GM13976 (cell line): ENCODE results near the gene SLC34A3.

ENCODE experiments used
- DNase-seq: peaks from one replicate; pipeline ENCODE4 v3.0.0; 2012; ENCODE audit warnings: low spot score
- CTCF ChIP-seq: IDR thresholded peaks from 2 replicates; pipeline ENCODE4 v1.5.1; 2012; ENCODE audit warnings: borderline replicate concordance, mild to moderate bottlenecking; ENCODE audit not compliant: insufficient read depth; ENCODE audit errors: extremely low read depth, missing control alignments, control extremely low read depth
- in situ Hi-C: fragments of 300-500 bp; cut with MboI; formaldehyde crosslinking; loops from one replicate; pipeline ENCODE4 v1.12.0; 2022; ENCODE audit warnings: low sequenced_read_pairs, mixed read lengths, inconsistent platforms; ENCODE audit not compliant: unreplicated experiment

Gene SLC34A3

GRCh38 chr9:137265496-137266161, 34.9 kb downstream of the SLC34A3 start:
- no peak for TF ChIP-seq CTCF
- no peak for DNase-seq
- in situ Hi-C loops, result no loop called here

- no peak for DNase-seq
- in situ Hi-C loops, result no loop called here
- no peak for TF ChIP-seq CTCF
Measured at GRCh38 chr9:137266162-137266527, 35.4 kb downstream of the SLC34A3 start.

GRCh38 chr9:137266585-137267453, 36.1 kb downstream of the SLC34A3 start:
- DNase-seq, result no peak
- in situ Hi-C loops, result no loop called here
- TF ChIP-seq CTCF, result no peak

GRCh38 chr9:137267933-137268355, 37.2 kb downstream of the SLC34A3 start:
- in situ Hi-C loops, result no loop called here
- DNase-seq, result no peak
- TF ChIP-seq CTCF, result no peak

GRCh38 chr9:137268538-137269201, 38.0 kb downstream of the SLC34A3 start:
- no peak for TF ChIP-seq CTCF
- in situ Hi-C loops, result no loop called here
- DNase-seq, result no peak

GRCh38 chr9:137269231-137269772, 38.6 kb downstream of the SLC34A3 start:
- in situ Hi-C loops, result no loop called here
- DNase-seq, result peak; percentile 66
- TF ChIP-seq CTCF, result no peak
